ENCODE results near the gene ANO6. TPM values are rescaled to one million over a fixed set of nuclear protein-coding genes. Genes with fewer than 3 reads are reported as not detected.

Gene ANO6
- total RNA-seq, 1 donor from 2014 or later: 69.9 TPM

GRCh38 chr12:45205165-45205825, 10.6 kb upstream of the ANO6 start:
- Histone ChIP-seq H3K27me3 (ENCODE audit: control insufficient read depth, insufficient read depth, low read length) (no peaks in the 10 kb centered on the region), H3K4me3 (ENCODE audit: low read depth, low read length) (no peak overlapping the region), H3K36me3 (ENCODE audit: control insufficient read depth, insufficient read depth, low read length) (no peaks in the 10 kb centered on the region)
- TF ChIP-seq CTCF (IDR thresholded peaks at IDR 0.05; ENCODE audit: insufficient read depth, low read length, poor library complexity, severe bottlenecking): no peak
- DNase-seq (ENCODE audit: low read depth): no peak

- no peak for DNase-seq (ENCODE audit: low read depth)
- no peaks in the 10 kb centered on the region for H3K27me3 ChIP-seq (ENCODE audit: control insufficient read depth, insufficient read depth, low read length)
- TF ChIP-seq CTCF (IDR thresholded peaks at IDR 0.05; ENCODE audit: insufficient read depth, low read length, poor library complexity, severe bottlenecking): no peak
These were observed 7.0 kb upstream of the ANO6 start for GRCh38 chr12:45208604-45209487.

GRCh38 chr12:45209784-45210183, 6.1 kb upstream of the ANO6 start:
- Histone ChIP-seq H3K4me3 (ENCODE audit: low read depth, low read length) (no peak overlapping the region), H3K27me3 (ENCODE audit: control insufficient read depth, insufficient read depth, low read length) (no peaks in the 10 kb centered on the region), H3K36me3 (ENCODE audit: control insufficient read depth, insufficient read depth, low read length) (no peaks in the 10 kb centered on the region)
- DNase-seq (ENCODE audit: low read depth): no peak
- no peak for TF ChIP-seq CTCF (IDR thresholded peaks at IDR 0.05; ENCODE audit: insufficient read depth, low read length, poor library complexity, severe bottlenecking)

More at GRCh38 chr12:45208604-45209487, 7.0 kb upstream of the ANO6 start:
- no peak overlapping the region for H3K4me3 ChIP-seq (ENCODE audit: low read depth, low read length)
- no peaks in the 10 kb centered on the region for H3K36me3 ChIP-seq (ENCODE audit: control insufficient read depth, insufficient read depth, low read length)

GRCh38 chr12:45212064-45212463, 3.8 kb upstream of the ANO6 start:
- TF ChIP-seq CTCF (IDR thresholded peaks at IDR 0.05; ENCODE audit: insufficient read depth, low read length, poor library complexity, severe bottlenecking): no peak
- no peaks in the 10 kb centered on the region for H3K27me3 ChIP-seq (ENCODE audit: control insufficient read depth, insufficient read depth, low read length)
- no peak for DNase-seq (ENCODE audit: low read depth)
- H3K36me3 ChIP-seq (ENCODE audit: control insufficient read depth, insufficient read depth, low read length): no peaks in the 10 kb centered on the region
- no peak overlapping the region for H3K4me3 ChIP-seq (ENCODE audit: low read depth, low read length)

- no peak for TF ChIP-seq CTCF (IDR thresholded peaks at IDR 0.05; ENCODE audit: insufficient read depth, low read length, poor library complexity, severe bottlenecking)
- H3K4me3 ChIP-seq (ENCODE audit: low read depth, low read length): no peak overlapping the region
- no peaks in the 10 kb centered on the region for H3K36me3 ChIP-seq (ENCODE audit: control insufficient read depth, insufficient read depth, low read length)
- DNase-seq (ENCODE audit: low read depth): no peak
- H3K27me3 ChIP-seq (ENCODE audit: control insufficient read depth, insufficient read depth, low read length): no peaks in the 10 kb centered on the region
These were observed 2.8 kb upstream of the ANO6 start for GRCh38 chr12:45213107-45213506.
